Neural progenitor cell (in vitro differentiated cells): ENCODE data around the gene ACSL4. TPM values are rescaled to one million over a fixed set of nuclear protein-coding genes. Genes with fewer than 3 reads are reported as not detected.

Experiments
- DNase-seq: peaks from one replicate; pipeline ENCODE4 v3.0.0-alpha.2; 2016; ENCODE audit warnings: low spot score
- H2AFZ ChIP-seq: fragments of 200-600 bp; sonication (generic); replicated peaks from 2 replicates; pipeline ENCODE4 v1.6.1; 2016; ENCODE audit warnings: antibody characterized with exemption
- H3F3A ChIP-seq: fragments of 200-600 bp; sonication (generic); 2 replicates; pipeline ENCODE4 v1.6.1; 2016; ENCODE audit warnings: antibody characterized with exemption, low read depth
- H3K27ac ChIP-seq: fragments of 200-600 bp; sonication (generic); 2 replicates; pipeline ENCODE4 v1.5.1; 2016; ENCODE audit warnings: mild to moderate bottlenecking
- H3K27me3 ChIP-seq: fragments of 200-600 bp; sonication (generic); 2 replicates; pipeline ENCODE4 v1.6.1; 2016; ENCODE audit warnings: mild to moderate bottlenecking, moderate library complexity
- H3K36me3 ChIP-seq: fragments of 200-600 bp; sonication (generic); 2 replicates; pipeline ENCODE4 v1.5.1; 2016
- H3K4me1 ChIP-seq: fragments of 200-600 bp; sonication (generic); 2 replicates; pipeline ENCODE4 v1.6.1; 2016; ENCODE audit warnings: mixed run types
- H3K4me2 ChIP-seq: fragments of 200-600 bp; sonication (generic); 2 replicates; pipeline ENCODE4 v1.6.1; 2016
- H3K4me3 ChIP-seq: fragments of 200-600 bp; sonication (generic); 2 replicates; pipeline ENCODE4 v1.5.1; 2016
- H3K79me2 ChIP-seq: fragments of 200-600 bp; sonication (generic); 2 replicates; pipeline ENCODE4 v1.6.1; 2016; ENCODE audit warnings: low read depth
- H3K9ac ChIP-seq: fragments of 200-600 bp; sonication (generic); 2 replicates; pipeline ENCODE4 v1.6.1; 2016
- H3K9me3 ChIP-seq: fragments of 200-600 bp; sonication (generic); 2 replicates; pipeline ENCODE4 v1.5.1; 2016; ENCODE audit warnings: low read depth
- H4K20me1 ChIP-seq: fragments of 200-600 bp; sonication (generic); 2 replicates; pipeline ENCODE4 v1.6.1; 2016; ENCODE audit warnings: low read depth
- H3K27ac Mint-ChIP-seq: 3 replicates; pipeline ENCODE4 v1.8.0; 2021; ENCODE audit warnings: mixed read lengths
- H3K27me3 Mint-ChIP-seq: 2 replicates; pipeline ENCODE4 v1.8.0; 2022; ENCODE audit warnings: low read depth, mild to moderate bottlenecking, inconsistent platforms, moderate library complexity, mixed read lengths; ENCODE audit not compliant: insufficient read depth
- H3K36me3 Mint-ChIP-seq: 3 replicates; pipeline ENCODE4 v1.8.0; 2021; ENCODE audit warnings: mixed read lengths
- H3K4me1 Mint-ChIP-seq: 3 replicates; pipeline ENCODE4 v1.8.0; 2021; ENCODE audit warnings: mixed read lengths
- H3K4me3 Mint-ChIP-seq: 3 replicates; pipeline ENCODE4 v1.8.0; 2021; ENCODE audit warnings: mild to moderate bottlenecking, moderate library complexity, mixed read lengths
- H3K9me3 Mint-ChIP-seq: 3 replicates; pipeline ENCODE4 v1.8.0; 2020; ENCODE audit warnings: mixed read lengths
- CTCF ChIP-seq: fragments of 200-600 bp; sonication (generic); IDR thresholded peaks from 2 replicates; pipeline ENCODE4 v1.5.1; 2017; ENCODE audit warnings: antibody characterized with exemption, mild to moderate bottlenecking
- EZH2 ChIP-seq: fragments of 200-600 bp; sonication (generic); IDR thresholded peaks from 2 replicates; pipeline ENCODE4 v1.6.1; 2017; ENCODE audit warnings: antibody characterized with exemption, mild to moderate bottlenecking, moderate library complexity
- EZH2phosphoT487 ChIP-seq: fragments of 200-600 bp; sonication (generic); IDR thresholded peaks from 2 replicates; pipeline ENCODE4 v1.6.1; 2017; ENCODE audit warnings: antibody characterized with exemption
- total RNA-seq: library from RNA; depleted of rRNA; stranded (reverse); fragments of >200 nt; gene quantifications from 2 replicates; pipeline ENCODE4 v1.2.3, GENCODE V29; 2015; ENCODE audit warnings: low replicate concordance

Gene ACSL4
- 53.6 and 87.3 TPM in 2 replicates for total RNA-seq

- peak; percentile 93 for DNase-seq
- Histone ChIP-seq H3K4me2 (peak within 1 kb of the TSS; percentile 84), H3K36me3 (no peaks in the 10 kb centered on the region), H3K9ac (no peak within 1 kb of the TSS), H3F3A (peaks cover 5% of the 10 kb centered on the region), H3K27me3 (peaks cover 12% of the 10 kb centered on the region), H3K27ac (peak within 1 kb of the TSS; percentile 11), H4K20me1 (no peaks in the 10 kb centered on the region), H3K4me3 (peak within 1 kb of the TSS; percentile 66), H3K4me1 (no peaks in the 10 kb centered on the region), H2AFZ (peak within 1 kb of the TSS; percentile 65), H3K9me3 (no peaks in the 10 kb centered on the region), H3K79me2 (peaks cover 41% of the 10 kb centered on the region)
- no peak for TF ChIP-seq EZH2
- no peak for TF ChIP-seq CTCF
- TF ChIP-seq EZH2phosphoT487: no peak
- peaks cover 17% of the 10 kb centered on the region for H3K36me3 Mint-ChIP-seq
- peaks cover 24% of the 10 kb centered on the region for H3K4me1 Mint-ChIP-seq
- H3K9me3 Mint-ChIP-seq: peaks cover 11% of the 10 kb centered on the region
- peaks cover 6% of the 10 kb centered on the region for H3K27me3 Mint-ChIP-seq
- H3K27ac Mint-ChIP-seq: peak within 1 kb of the TSS; percentile 87
- peak within 1 kb of the TSS; percentile 99 for H3K4me3 Mint-ChIP-seq
These were observed at the start of gene ACSL4 for GRCh38 chrX:109732807-109733612. Gene ACSL4, minus strand, starts transcription at chrX:109733257. Its CDS starts 49,894 bp downstream, at chrX:109683363.

- Histone ChIP-seq H4K20me1 (no peaks in the 10 kb centered on the region), H3K4me3 (no peak overlapping the region), H3K9me3 (no peaks in the 10 kb centered on the region), H3F3A (no peaks in the 10 kb centered on the region), H3K9ac (no peak overlapping the region), H2AFZ (no peak overlapping the region), H3K27ac (no peak overlapping the region), H3K4me1 (no peaks in the 10 kb centered on the region), H3K79me2 (no peaks in the 10 kb centered on the region), H3K36me3 (no peaks in the 10 kb centered on the region), H3K27me3 (no peaks in the 10 kb centered on the region), H3K4me2 (no peak overlapping the region)
- H3K9me3 Mint-ChIP-seq: peaks cover 2% of the 10 kb centered on the region
- peaks cover 2% of the 10 kb centered on the region for H3K27me3 Mint-ChIP-seq
- H3K36me3 Mint-ChIP-seq: no peaks in the 10 kb centered on the region
- no peak overlapping the region for H3K27ac Mint-ChIP-seq
- H3K4me3 Mint-ChIP-seq: no peak overlapping the region
- DNase-seq: no peak
- TF ChIP-seq CTCF (no peak), EZH2 (no peak), EZH2phosphoT487 (no peak)
- H3K4me1 Mint-ChIP-seq: peaks cover 14% of the 10 kb centered on the region
These were observed 44.7 kb upstream of the ACSL4 start for GRCh38 chrX:109777749-109778148.

- H3K27me3 ChIP-seq: no peaks in the 10 kb centered on the region
- Mint-ChIP-seq H3K9me3 (peaks cover 3% of the 10 kb centered on the region), H3K27me3 (peaks cover 2% of the 10 kb centered on the region), H3K4me3 (no peak overlapping the region), H3K27ac (no peak overlapping the region), H3K36me3 (no peaks in the 10 kb centered on the region), H3K4me1 (peaks cover 14% of the 10 kb centered on the region)
- no peak for DNase-seq
- no peak overlapping the region for H3K4me2 ChIP-seq
- no peak overlapping the region for H3K4me3 ChIP-seq
- H3K27ac ChIP-seq: no peak overlapping the region
- H3K4me1 ChIP-seq: no peaks in the 10 kb centered on the region
- TF ChIP-seq EZH2phosphoT487 (no peak), EZH2 (no peak), CTCF (no peak)
- H3K79me2 ChIP-seq: no peaks in the 10 kb centered on the region
- no peaks in the 10 kb centered on the region for H3F3A ChIP-seq
- no peak overlapping the region for H3K9ac ChIP-seq
- no peaks in the 10 kb centered on the region for H3K36me3 ChIP-seq
- no peaks in the 10 kb centered on the region for H3K9me3 ChIP-seq
- no peak overlapping the region for H2AFZ ChIP-seq
- H4K20me1 ChIP-seq: no peaks in the 10 kb centered on the region
These were observed 43.9 kb upstream of the ACSL4 start for GRCh38 chrX:109776986-109777385.
